ENCODE measurements around the gene GGA1.

DNA sequence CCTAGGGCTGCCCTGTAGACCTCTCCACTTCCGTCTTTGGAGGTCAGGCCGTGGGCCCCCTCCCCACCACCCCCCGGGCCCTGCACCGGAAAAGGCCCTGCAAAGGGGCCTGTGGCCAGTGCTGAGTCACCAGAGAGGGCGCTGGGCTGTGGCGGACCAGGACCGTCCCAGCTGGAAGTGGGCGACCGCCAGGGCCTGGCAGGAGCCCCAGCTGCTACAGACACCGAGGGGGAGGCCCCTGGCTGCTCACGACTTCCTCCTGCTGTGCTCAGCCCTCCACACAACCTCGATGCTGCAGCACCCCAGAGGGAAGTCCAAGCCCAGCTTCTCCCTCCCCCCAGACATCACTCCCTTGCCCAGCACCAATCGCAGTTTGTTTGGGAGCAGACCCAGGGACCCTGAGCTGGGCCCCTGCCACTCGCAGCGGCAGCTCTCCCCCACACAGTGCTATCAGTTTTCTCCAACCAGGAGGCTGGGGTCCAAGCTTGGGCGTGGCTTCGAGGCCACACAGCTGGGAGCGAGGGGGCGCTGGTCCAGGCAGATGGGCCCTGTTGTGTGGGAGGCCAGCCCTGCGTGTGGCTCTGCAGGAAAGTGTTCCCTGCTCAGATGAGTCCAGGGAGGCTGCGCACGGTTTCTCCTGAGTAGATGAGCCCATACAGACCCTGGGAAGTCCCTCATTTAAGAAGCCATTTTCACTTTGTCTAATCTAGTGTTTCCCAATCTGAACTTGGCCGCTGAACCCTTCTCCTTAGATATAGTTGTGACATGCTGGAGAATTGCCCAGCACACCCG, 25.2 kb downstream of the GGA1 start:
- TF ChIP-seq, protein P1, sequence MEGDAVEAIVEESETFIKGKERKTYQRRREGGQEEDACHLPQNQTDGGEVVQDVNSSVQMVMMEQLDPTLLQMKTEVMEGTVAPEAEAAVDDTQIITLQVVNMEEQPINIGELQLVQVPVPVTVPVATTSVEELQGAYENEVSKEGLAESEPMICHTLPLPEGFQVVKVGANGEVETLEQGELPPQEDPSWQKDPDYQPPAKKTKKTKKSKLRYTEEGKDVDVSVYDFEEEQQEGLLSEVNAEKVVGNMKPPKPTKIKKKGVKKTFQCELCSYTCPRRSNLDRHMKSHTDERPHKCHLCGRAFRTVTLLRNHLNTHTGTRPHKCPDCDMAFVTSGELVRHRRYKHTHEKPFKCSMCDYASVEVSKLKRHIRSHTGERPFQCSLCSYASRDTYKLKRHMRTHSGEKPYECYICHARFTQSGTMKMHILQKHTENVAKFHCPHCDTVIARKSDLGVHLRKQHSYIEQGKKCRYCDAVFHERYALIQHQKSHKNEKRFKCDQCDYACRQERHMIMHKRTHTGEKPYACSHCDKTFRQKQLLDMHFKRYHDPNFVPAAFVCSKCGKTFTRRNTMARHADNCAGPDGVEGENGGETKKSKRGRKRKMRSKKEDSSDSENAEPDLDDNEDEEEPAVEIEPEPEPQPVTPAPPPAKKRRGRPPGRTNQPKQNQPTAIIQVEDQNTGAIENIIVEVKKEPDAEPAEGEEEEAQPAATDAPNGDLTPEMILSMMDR (IDR thresholded peaks at IDR 0.05; ENCODE audit: low read length): no peak
- no peak for TF ChIP-seq EZH2phosphoT487 (IDR thresholded peaks at IDR 0.05; ENCODE audit: low read length)
